Ovary (tissue), 9 donors: ENCODE results near the gene TET1. TPM values are rescaled to one million over a fixed set of nuclear protein-coding genes. Genes with fewer than 3 reads are reported as not detected.

Experiments used
- DNase-seq, 5 donors: peaks; one replicate each; pipeline ENCODE4 v3.0.0-alpha.2; 2019 to 2020
- H3K27ac ChIP-seq, 2 donors: fragments of 200-600 bp; one replicate each; pipeline versions ENCODE4 v1.5.1 to v1.8.0; 2019 to 2022
- H3K27me3 ChIP-seq: fragments of 200-600 bp; one replicate; pipeline ENCODE4 v1.8.0; 2022
- H3K36me3 ChIP-seq: fragments of 200-600 bp; sonication (generic); one replicate; pipeline ENCODE4 v1.5.1; 2019
- H3K4me1 ChIP-seq: one replicate; pipeline ENCODE4 v1.8.1; 2013; ENCODE audit warnings: mild to moderate bottlenecking, moderate library complexity; ENCODE audit not compliant: insufficient read depth
- H3K4me3 ChIP-seq: fragments of 200-600 bp; sonication (generic); one replicate; pipeline ENCODE4 v1.5.1; 2017
- H3K9me3 ChIP-seq, 2 donors: fragments of 200-600 bp in 1 of 2; sonication (generic) in 1 of 2; one replicate each; pipeline versions ENCODE4 v1.5.1 to v1.8.1; 2013 to 2019; ENCODE audit warnings: mild to moderate bottlenecking in 1 of 2, moderate library complexity in 1 of 2
- EP300 ChIP-seq: sonication (generic); formaldehyde crosslinking; IDR thresholded peaks from one replicate; pipeline ENCODE4 v1.6.1; 2017; ENCODE audit warnings: antibody characterized with exemption
- POLR2A ChIP-seq: fragments of 450-650 bp; IDR thresholded peaks from one replicate; pipeline ENCODE4 v1.6.1; 2017; ENCODE audit warnings: antibody characterized with exemption, mild to moderate bottlenecking, moderate library complexity
- WGBS, 3 donors: extraction: QIAGEN DNeasy Blood & Tissue Kit in 1 of 3; methylation state at CpG; one replicate each; pipeline versions ENCODE4 v1.1.5 to v1.1.7; 2013 to 2017; 5-methylcytosine and 5-hydroxymethylcytosine counted together
- intact Hi-C, 4 donors: fragments of 100-400 bp; cut with DNase I; formaldehyde crosslinking; loops; one replicate each; pipeline versions ENCODE4 v1.11.0 to v1.15.1; 2022 to 2023
- polyA plus RNA-seq, 2 donors: library from polyadenylated mRNA; stranded (reverse); fragments of 200-250 nt in 1 of 2; fragments of 350-450 nt in 1 of 2; fragmentation: Illumina TruSeq in 1 of 2; extraction: RNeasy Lipid Tissue Mini Kit (QIAGEN cat#74804) in 1 of 2; gene quantifications; one replicate each; pipeline ENCODE4 v1.2.3, GENCODE V29; 2013 to 2014
- total RNA-seq, 7 donors: library from RNA; depleted of rRNA in 2 of 7; stranded (reverse); fragments of >200 nt in 2 of 7; fragmentation: NEBNext Ultra II Directional in 3 of 7; extraction: Animal tissue kit (Norgen Biotek cat#: 25700) in 3 of 7; gene quantifications; one replicate each; pipeline versions ENCODE4 v1.1.0 to v1.2.4, GENCODE V29; 2016 to 2023
- TF ChIP-seq, protein P1 (sequence below), 3 donors: fragments of 450-650 bp in 2 of 3; fragments of 200-600 bp in 1 of 3; IDR thresholded peaks; one replicate each; pipeline versions ENCODE4 v1.5.1 to v1.8.0; 2016 to 2022; ENCODE audit warnings: antibody characterized with exemption in 3 of 3, mild to moderate bottlenecking in 1 of 3
- donor health status: DM: no; HTN: no; CAD: no; lungs with moderate emphysema.
- donor health status: DM: no; HTN: no; CAD: no.
- donor health status: Bipolar disorder and iron deficiency.
- donor health status: DM: yes; HTN: yes; CAD: no.
- donor health status: DM: no; HTN: no; CAD: no.
- donor health status: DM: yes; HTN: yes; CAD: no.

The TET1 gene
- total and polyA plus RNA-seq, 9 donors = 0.69 to 7.0 (median 5.3) TPM

DNA sequence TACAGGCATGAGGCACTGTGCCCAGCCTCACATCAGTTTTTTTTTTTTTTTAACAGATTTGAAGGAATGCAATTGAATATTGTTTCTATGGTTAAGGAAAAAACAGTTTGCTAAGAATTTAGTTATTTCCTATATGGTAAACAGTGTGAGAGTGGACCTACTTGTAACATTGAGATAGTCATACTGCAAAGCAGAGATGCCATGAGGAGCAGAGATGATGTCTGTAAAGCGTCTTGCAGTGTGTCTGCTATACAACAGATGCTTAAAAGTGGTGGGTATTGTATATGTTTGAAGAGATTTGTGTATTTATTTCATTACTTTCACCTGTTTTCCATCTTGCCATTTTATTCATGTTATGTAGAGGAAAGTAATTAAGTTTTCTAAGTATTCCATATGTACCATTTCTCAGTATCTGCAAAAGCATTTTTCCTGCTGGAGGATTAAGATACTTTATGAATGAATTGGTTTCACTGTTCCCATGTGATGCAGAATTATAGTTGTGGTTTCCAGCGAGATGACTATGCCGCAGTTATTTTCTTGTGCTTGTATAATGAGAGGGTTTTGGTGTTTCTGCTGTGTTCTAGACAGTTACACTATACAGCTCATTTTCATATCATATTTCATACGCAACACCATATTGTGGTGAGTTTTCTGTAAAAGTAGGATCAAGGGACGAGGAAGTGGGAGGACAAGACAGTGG is 26.6 kb downstream of the TET1 start:
- H3K9me3 ChIP-seq = no peaks in the 10 kb centered on the region

DNA sequence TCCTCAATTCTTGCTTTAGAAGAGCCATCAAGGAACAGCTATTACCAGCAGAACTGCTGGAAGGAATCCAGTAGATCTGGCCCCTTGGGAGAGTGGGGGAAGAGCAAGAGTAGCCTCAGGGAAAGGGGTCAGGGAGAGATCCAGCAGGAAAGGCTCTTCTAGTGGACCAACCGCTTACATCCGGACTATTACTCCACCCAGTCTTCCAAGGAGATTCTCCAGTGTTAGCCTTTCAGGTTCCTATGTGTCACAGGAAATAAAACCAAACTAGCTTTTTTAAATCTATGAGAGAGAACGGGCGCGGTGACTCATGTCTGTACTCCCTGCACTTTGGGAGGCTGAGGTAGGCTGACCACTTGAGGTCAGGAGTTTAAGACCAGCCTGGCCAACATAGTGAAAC is 34.3 kb downstream of the TET1 start:
- no peaks in the 10 kb centered on the region for H3K36me3 ChIP-seq
- intact Hi-C loops = no loop called here
- H3K27ac ChIP-seq = no peak overlapping the region
- peaks cover 2% of the 10 kb centered on the region for H3K4me1 ChIP-seq
- no peak overlapping the region for H3K4me3 ChIP-seq
- no peaks in the 10 kb centered on the region for H3K9me3 ChIP-seq
- no peaks in the 10 kb centered on the region for H3K27me3 ChIP-seq
- 70 to 87% (median 78%) methylated on average over 5 of the region's 5 CpGs for WGBS, 3 donors
- no peak for TF ChIP-seq POLR2A
- no peak for TF ChIP-seq EP300
- TF ChIP-seq, protein P1, sequence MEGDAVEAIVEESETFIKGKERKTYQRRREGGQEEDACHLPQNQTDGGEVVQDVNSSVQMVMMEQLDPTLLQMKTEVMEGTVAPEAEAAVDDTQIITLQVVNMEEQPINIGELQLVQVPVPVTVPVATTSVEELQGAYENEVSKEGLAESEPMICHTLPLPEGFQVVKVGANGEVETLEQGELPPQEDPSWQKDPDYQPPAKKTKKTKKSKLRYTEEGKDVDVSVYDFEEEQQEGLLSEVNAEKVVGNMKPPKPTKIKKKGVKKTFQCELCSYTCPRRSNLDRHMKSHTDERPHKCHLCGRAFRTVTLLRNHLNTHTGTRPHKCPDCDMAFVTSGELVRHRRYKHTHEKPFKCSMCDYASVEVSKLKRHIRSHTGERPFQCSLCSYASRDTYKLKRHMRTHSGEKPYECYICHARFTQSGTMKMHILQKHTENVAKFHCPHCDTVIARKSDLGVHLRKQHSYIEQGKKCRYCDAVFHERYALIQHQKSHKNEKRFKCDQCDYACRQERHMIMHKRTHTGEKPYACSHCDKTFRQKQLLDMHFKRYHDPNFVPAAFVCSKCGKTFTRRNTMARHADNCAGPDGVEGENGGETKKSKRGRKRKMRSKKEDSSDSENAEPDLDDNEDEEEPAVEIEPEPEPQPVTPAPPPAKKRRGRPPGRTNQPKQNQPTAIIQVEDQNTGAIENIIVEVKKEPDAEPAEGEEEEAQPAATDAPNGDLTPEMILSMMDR (IDR thresholded peaks at IDR 0.05) = no peak
- no peak for DNase-seq

More for the DNA sequence above, 26.6 kb downstream of the TET1 start:
- no peak for DNase-seq
- 92 to 96% (median 94%) methylated on average over 5 of the region's 5 CpGs for WGBS, 3 donors
- Histone ChIP-seq H3K36me3 (no peaks in the 10 kb centered on the region), H3K27ac (no peak overlapping the region), H3K4me1 (no peaks in the 10 kb centered on the region), H3K27me3 (no peaks in the 10 kb centered on the region), H3K4me3 (no peak overlapping the region)
- intact Hi-C loops = no loop called here
- TF ChIP-seq EP300 (no peak), POLR2A (no peak)
- TF ChIP-seq, protein P1 (IDR thresholded peaks at IDR 0.05) = no peak

DNA sequence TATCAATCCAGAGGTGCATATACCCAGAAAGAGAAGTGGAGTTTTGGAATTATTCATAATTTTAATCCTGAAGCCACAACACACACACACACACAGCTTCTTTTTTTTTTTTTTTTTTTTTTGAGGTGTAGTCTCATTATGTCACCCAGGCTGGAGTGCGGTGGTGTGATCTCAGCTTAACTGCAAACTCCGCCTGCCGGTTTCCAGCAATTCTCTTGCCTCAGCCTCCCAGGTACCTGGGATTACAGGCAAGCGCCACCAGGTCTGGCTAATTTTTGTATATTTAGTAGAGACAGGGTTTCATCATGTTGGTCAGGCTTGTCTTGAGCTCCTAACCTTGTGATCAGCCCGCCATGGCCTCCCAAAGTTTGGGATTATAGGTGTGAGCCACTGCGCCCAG is 35.4 kb downstream of the TET1 start:
- Histone ChIP-seq H3K27ac (no peak overlapping the region), H3K9me3 (no peaks in the 10 kb centered on the region), H3K4me3 (no peak overlapping the region), H3K27me3 (no peaks in the 10 kb centered on the region), H3K4me1 (peaks cover 3% of the 10 kb centered on the region), H3K36me3 (no peaks in the 10 kb centered on the region)
- 95 to 100% (median 98%) methylated on average over 6 of the region's 6 CpGs for WGBS, 3 donors
- no peak for DNase-seq
- no peak for TF ChIP-seq POLR2A
- no peak for TF ChIP-seq EP300
- TF ChIP-seq, protein P1 (IDR thresholded peaks at IDR 0.05) = no peak
- intact Hi-C loops = no loop called here

DNA sequence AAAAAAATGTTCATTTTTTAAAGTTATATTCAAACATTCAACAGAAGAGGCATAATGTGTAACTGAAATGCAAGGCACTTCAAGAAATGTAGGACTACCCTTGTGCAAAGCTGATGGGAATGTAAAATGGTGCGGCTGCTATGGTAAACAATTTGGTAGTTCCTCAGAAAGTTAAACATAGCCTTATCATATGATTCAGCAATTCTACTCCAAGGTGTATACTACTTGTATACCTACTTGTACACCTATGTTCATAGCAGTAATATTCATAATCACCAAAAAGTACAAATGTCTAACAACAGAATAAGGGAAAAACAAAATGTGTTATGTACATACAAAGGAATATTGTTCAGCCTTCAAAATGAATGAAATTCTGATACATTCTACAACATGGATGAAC is 37.3 kb downstream of the TET1 start:
- intact Hi-C loops = no loop called here

More for the DNA sequence above, 37.3 kb downstream of the TET1 start:
- 89 to 97% (median 96%) methylated on average over 1 of the region's 1 CpG for WGBS, 3 donors
- no peaks in the 10 kb centered on the region for H3K27me3 ChIP-seq
- peaks cover 3% of the 10 kb centered on the region for H3K4me1 ChIP-seq
- TF ChIP-seq EP300 = no peak
- no peak for TF ChIP-seq POLR2A
- TF ChIP-seq, protein P1 (IDR thresholded peaks at IDR 0.05) = no peak
- no peaks in the 10 kb centered on the region for H3K9me3 ChIP-seq
- no peak for DNase-seq
- no peaks in the 10 kb centered on the region for H3K36me3 ChIP-seq
- no peak overlapping the region for H3K27ac ChIP-seq
- H3K4me3 ChIP-seq = no peak overlapping the region
